Measurements from ENCODE around the gene EPHB3.
A peak's percentile ranks its signal among the peaks of the same experiment; 100 is the strongest.

The EPHB3 gene

DNA sequence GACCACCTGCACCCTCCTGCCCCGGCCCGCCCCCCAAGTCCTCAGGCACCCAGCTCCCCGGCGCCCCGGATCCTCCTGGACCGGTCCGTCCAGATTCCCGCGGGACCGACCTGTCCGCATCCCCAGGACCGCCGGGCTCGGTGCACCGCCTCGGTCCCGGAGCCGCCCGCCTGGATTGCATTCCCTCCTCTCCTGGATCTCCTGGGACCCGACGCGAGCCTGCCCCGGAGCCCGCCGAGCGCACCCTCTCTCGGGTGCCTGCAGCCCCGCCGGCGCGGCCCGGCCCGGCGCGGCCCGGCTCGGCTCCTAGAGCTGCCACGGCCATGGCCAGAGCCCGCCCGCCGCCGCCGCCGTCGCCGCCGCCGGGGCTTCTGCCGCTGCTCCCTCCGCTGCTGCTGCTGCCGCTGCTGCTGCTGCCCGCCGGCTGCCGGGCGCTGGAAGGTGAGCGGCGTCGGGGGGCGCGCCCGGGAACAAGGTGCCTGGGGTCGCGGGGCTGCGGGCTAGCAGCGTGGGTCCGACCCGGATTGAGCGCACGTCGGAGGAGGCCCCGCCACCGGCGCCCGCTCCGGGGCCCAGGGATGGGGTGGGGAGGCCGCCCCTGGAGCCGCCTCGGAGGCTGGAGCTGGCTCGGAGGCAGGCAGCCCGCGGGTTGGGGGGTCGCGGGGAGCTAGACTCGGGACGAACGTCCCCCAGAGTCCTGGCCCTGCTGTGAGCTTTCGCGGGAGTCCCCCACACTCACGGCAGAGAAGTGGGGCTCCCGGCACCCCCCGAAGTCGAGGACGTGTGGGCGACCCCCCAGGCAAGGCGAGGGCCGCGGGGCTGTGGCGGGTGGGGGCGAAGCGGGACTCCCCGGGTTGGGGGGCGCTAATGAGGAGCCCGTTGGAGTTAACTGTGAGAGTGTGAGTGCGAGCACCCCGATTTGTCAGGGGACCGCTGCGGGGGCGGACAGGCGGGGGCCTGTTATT lies 610 bp downstream of the EPHB3 start:
- POLR2A ChIA-PET = interaction anchor here (0.7 to 2.8 kb wide), 11 partner anchors 149 to 241 kb away, joined by 3 to 25 read pairs (median 5); partner anchors contain the start of gene MAGEF1
- CTCF ChIA-PET = interaction anchor here (0.6 to 2.0 kb wide), 32 partner anchors 12 to 292 kb away, joined by 3 to 23 read pairs (median 4); partner anchors contain the start of gene VPS8
- DNase-seq (ENCODE audit: low read depth, low spot score) = no peak
- H3K4me3 ChIP-seq (ENCODE audit: low read depth, low read length) = peak overlapping the region; percentile 72
- TF ChIP-seq, protein P1, sequence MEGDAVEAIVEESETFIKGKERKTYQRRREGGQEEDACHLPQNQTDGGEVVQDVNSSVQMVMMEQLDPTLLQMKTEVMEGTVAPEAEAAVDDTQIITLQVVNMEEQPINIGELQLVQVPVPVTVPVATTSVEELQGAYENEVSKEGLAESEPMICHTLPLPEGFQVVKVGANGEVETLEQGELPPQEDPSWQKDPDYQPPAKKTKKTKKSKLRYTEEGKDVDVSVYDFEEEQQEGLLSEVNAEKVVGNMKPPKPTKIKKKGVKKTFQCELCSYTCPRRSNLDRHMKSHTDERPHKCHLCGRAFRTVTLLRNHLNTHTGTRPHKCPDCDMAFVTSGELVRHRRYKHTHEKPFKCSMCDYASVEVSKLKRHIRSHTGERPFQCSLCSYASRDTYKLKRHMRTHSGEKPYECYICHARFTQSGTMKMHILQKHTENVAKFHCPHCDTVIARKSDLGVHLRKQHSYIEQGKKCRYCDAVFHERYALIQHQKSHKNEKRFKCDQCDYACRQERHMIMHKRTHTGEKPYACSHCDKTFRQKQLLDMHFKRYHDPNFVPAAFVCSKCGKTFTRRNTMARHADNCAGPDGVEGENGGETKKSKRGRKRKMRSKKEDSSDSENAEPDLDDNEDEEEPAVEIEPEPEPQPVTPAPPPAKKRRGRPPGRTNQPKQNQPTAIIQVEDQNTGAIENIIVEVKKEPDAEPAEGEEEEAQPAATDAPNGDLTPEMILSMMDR (IDR thresholded peaks at IDR 0.05; ENCODE audit: insufficient read depth, low read length, missing control alignments) = no peak

DNA sequence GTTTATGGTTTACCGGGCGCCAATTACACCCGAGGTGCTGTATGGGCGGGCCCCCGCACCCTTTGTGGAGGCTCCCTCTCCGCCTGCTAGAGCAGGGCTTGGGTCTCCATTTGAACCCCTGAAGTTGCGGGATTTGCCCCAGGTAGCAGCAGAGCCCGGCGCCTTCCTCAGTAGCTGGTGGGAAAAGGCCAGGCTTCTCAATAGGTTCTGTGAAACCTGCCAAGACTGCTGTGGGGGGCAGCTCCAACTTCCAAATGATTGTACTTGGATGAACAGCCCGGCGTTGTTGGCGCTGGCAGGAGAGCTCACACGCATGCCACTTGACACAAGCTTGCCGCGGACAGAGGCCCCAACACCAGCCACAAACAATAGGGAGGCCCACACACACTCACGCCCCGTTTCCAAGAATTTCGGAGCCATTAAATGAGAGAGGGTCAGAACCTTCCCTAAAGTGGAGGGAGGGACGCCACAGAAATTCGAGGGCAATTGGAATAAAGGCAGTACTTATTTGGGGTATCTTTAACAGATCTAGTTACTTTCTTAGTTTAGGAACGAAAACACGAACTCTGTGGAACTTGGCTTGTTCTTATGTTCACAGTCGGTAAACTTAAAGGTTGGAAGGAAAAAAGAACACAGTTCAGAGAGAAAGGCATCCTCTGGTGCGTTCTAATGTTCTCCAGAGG lies 1.4 kb downstream of the EPHB3 start:
- no peak for DNase-seq (ENCODE audit: low read depth, low spot score)
- ChIA-PET POLR2A (interaction anchor here (2.4 to 2.8 kb wide), 3 partner anchors 194 to 223 kb away, joined by 12 to 25 read pairs (median 14); no protein-coding TSS in a partner anchor), CTCF (interaction anchor here (0.7 to 1.2 kb wide), 2 partner anchors 45 to 249 kb away, joined by 3 read pairs; partner anchors contain the start of gene VPS8)
- TF ChIP-seq, protein P1 (IDR thresholded peaks at IDR 0.05; ENCODE audit: insufficient read depth, low read length, missing control alignments) = no peak
- H3K4me3 ChIP-seq (ENCODE audit: low read depth, low read length) = peak overlapping the region; percentile 72

DNA sequence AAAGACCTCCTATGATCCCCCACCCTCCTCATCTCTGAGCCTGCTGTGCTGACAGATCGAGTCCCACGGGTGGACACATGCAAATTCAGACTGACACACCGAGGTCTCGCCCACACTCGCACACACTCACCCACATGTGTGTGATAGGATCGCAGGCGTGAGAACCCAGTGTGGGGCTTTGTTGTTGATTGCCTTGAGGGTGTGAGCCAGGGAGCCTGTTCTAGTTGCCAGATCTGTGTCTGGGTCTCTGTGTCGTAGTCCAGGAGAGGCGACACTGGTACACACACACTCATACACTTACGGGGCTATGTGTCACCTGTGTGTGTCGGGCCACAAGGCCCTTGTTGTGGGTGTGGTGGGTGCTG lies 2.0 kb downstream of the EPHB3 start:
- CTCF ChIA-PET = no interaction called here
- peak overlapping the region; percentile 72 for H3K4me3 ChIP-seq (ENCODE audit: low read depth, low read length)
- no peak for DNase-seq (ENCODE audit: low read depth, low spot score)
- TF ChIP-seq, protein P1 (IDR thresholded peaks at IDR 0.05; ENCODE audit: insufficient read depth, low read length, missing control alignments) = no peak
- POLR2A ChIA-PET = no interaction called here

DNA sequence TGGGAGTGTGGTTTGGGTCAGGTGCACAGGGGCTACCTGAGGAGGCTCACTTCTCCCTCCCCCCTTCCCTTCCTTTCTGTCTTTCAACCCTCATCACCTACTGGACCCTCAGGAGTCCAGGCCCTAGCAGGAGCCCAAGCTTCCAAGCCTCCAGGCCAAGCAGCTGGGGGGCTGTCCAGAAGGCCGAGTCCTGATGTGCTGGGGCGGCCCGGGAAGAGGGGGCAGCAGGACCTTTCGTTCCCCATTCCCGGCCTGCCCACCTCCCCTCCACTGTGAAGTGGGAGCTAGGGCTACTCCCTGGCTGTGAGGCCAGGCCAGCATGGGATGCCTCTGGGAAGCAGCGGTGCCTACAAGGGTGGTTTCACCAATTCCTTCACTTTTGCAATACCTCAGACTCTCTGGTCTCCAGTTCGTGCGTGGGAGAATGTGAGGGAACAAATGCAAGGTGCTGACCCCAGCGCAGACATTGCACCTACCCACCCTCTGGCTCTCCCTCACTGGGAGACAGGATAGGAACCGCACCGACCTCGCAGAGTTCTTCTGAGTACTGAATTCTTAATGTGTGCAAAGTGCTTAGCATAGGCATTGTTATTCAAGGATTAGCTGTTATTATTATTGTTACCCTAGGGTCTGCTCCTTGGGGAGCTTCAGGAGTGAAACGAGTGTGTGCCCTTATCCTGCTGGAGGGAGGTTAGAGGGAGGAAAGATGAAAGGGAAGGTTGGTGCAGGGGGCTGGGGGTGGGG lies 2.5 kb downstream of the EPHB3 start:
- POLR2A ChIA-PET = no interaction called here
- no peak for DNase-seq (ENCODE audit: low read depth, low spot score)
- peak overlapping the region; percentile 72 for H3K4me3 ChIP-seq (ENCODE audit: low read depth, low read length)
- CTCF ChIA-PET = interaction anchor here (0.8 to 1.0 kb wide), 9 partner anchors 154 to 243 kb away, joined by 3 to 6 read pairs (median 3); no protein-coding TSS in a partner anchor
- TF ChIP-seq, protein P1 (IDR thresholded peaks at IDR 0.05; ENCODE audit: insufficient read depth, low read length, missing control alignments) = no peak

DNA sequence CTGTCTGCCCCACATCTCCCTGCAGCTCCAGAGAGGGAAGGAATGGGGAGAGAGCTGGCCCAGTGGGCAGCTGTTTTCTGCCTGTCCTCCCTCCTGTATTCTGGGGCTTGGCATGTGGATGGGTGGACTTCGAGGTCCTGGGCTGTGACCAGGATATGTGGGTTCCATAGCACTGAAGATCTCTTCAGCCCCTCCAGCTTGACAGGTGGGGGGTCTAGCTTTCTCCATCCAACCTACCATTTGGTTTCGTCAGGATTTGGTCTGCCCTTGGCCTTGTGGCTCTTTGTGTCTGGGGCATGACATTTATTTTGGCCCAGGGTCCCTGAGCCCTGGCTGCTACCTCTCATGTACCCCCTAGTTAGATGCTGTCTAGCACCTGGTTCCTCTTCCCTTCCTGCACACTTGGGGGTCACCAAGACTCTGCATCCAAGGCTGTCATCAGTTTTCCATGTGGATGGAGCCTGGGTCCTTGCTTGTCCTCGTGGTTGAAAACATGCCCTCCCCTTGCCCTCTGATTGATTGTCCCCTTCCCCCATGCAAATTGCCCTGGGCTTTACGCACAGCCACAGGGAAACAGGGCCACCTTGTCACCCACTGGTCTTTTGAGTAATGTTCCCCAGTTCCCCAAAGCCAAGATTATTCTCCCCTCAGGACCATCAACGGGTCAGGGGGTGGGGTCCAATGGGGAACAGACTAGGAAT lies 3.2 kb downstream of the EPHB3 start:
- DNase-seq (ENCODE audit: low read depth, low spot score) = no peak
- CTCF ChIA-PET = interaction anchor here (0.8 to 2.1 kb wide), 12 partner anchors 153 to 243 kb away, joined by 3 to 15 read pairs (median 3); no protein-coding TSS in a partner anchor
- peak overlapping the region; percentile 72; the same call in 1 of the 2 replicates for H3K4me3 ChIP-seq (ENCODE audit: low read depth, low read length)
- POLR2A ChIA-PET = interaction anchor here (1.1 kb wide), 1 partner anchor 195 kb away, joined by 4 read pairs; no protein-coding TSS in a partner anchor
- TF ChIP-seq, protein P1 (IDR thresholded peaks at IDR 0.05; ENCODE audit: insufficient read depth, low read length, missing control alignments) = no peak
